Body of pancreas (tissue), 4 donors: Measurements from ENCODE around the gene TTC27. TPM values are rescaled to one million over a fixed set of nuclear protein-coding genes. Genes with fewer than 3 reads are reported as not detected.
"Not testable (repeated sequence)": the region's sequence is repeated elsewhere in the genome, so short reads cannot be mapped to it uniquely, and the experiment has no call there.

Experiments used
- ATAC-seq: fragments of 150-250 bp; one replicate; pipeline ENCODE4 v1.9.1; 2016
- DNase-seq, 4 donors: peaks; one replicate each; pipeline ENCODE4 v3.0.0-alpha.2; 2019
- H3K27ac ChIP-seq, 4 donors: fragments of 200-600 bp; sonication (generic); 1 replicate in 3 of 4; 2 replicates in 1 of 4; pipeline versions ENCODE4 v1.5.1 to v1.6.1; 2016 to 2019; ENCODE audit warnings: mild to moderate bottlenecking in 1 of 4, mixed read lengths in 1 of 4, moderate library complexity in 1 of 4
- H3K27me3 ChIP-seq, 2 donors: fragments of 200-600 bp; sonication (generic); one replicate each; pipeline ENCODE4 v1.6.0; 2016; ENCODE audit warnings: mild to moderate bottlenecking in 1 of 2
- H3K36me3 ChIP-seq, 2 donors: fragments of 200-600 bp; sonication (generic); replicated peaks in 1 of 2; 2 replicates each; pipeline ENCODE4 v1.5.1; 2016; ENCODE audit warnings: low read depth in 2 of 2; ENCODE audit not compliant: insufficient read depth in 1 of 2
- H3K4me1 ChIP-seq: fragments of 200-600 bp; sonication (generic); one replicate; pipeline ENCODE4 v1.6.0; 2016
- H3K4me3 ChIP-seq, 2 donors: fragments of 200-600 bp; sonication (generic); 1 replicate in 1 of 2; 2 replicates in 1 of 2; pipeline ENCODE4 v1.5.1; 2016 to 2019
- H3K9me3 ChIP-seq, 3 donors: fragments of 200-600 bp; sonication (generic); 1 replicate in 2 of 3; 2 replicates in 1 of 3; pipeline ENCODE4 v1.5.1; 2016
- POLR2A ChIP-seq, 3 donors: fragments of 450-650 bp; IDR thresholded peaks; one replicate each; pipeline ENCODE4 v1.6.1; 2016; ENCODE audit warnings: antibody characterized with exemption in 3 of 3, mild to moderate bottlenecking in 2 of 3
- WGBS, 2 donors: methylation state at CpG; one replicate each; pipeline ENCODE4 v1.1.5; 2017; 5-methylcytosine and 5-hydroxymethylcytosine counted together
- intact Hi-C: fragments of 100-400 bp; cut with DNase I; formaldehyde crosslinking; loops from one replicate; pipeline ENCODE4 v1.15.1; 2023
- total RNA-seq, 2 donors: library from RNA; depleted of rRNA; stranded (reverse); fragments of >200 nt; gene quantifications; one replicate each; pipeline ENCODE4 v1.1.0, GENCODE V29; 2016
- TF ChIP-seq, protein P1 (sequence below), 7 experiments: fragments of 450-650 bp in 4 of 7; fragments of 200-600 bp in 3 of 7; sonication (generic) in 3 of 7; IDR thresholded peaks; one replicate each; pipeline ENCODE4 v1.5.1; 2016 to 2019; ENCODE audit warnings: antibody characterized with exemption in 7 of 7

Gene TTC27
- total RNA-seq, 2 donors from 2014 or later, result 5.6 to 9.3 TPM

DNA sequence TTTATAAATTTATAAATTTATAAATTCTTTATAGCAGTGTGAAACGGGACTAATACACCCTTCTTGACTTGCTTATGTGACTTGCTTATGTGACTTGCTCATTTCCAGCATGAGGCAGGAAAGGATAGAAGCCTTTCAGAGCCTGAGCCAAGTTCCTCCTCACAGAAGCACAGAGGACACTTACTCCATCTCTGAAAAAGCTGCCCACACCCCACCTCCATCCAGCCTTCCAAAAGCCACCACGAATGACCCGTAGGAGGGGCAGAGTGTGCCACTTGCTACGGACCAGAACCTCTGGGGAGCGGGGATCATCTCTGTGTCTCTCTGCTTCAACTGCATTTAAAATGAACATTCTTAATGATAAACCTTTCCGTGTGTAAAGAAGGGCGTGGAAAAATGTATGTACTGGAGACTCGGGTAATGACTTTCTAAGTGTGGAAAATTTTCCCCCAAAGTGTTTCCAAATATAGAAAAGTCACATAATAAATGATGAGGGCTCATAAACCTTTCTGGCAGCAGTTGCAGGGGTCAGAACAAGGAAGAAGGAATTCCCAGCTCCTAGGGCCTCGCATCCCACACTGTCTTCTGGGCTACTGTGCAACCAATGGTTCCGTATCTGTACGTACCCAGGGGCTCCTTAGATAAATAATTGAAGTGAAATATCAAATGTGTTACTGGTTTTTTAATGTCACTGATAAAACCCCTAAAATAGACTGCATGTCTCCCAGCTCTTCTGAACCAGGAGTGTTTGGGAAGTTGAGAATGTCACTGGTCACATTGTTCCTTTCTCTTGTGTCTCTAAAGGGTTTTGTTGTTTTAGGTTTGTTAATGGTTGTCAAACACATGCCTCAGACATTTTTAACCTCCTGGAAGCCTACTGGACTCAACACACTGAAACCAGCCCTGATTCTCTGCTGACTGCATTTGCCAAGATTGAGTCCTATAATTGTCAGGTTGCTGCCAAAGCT is 214.4 kb downstream of the TTC27 start:
- no peak overlapping the region for H3K4me3 ChIP-seq
- H3K27ac ChIP-seq, result no peak overlapping the region
- ATAC-seq, result no peak
- no peaks in the 10 kb centered on the region for H3K9me3 ChIP-seq
- intact Hi-C loops, result no loop called here
- H3K36me3 ChIP-seq, result no peaks in the 10 kb centered on the region
- no peak for DNase-seq
- H3K4me1 ChIP-seq, result no peaks in the 10 kb centered on the region
- no peak for TF ChIP-seq POLR2A (IDR thresholded peaks at IDR 0.05)
- TF ChIP-seq, protein P1, sequence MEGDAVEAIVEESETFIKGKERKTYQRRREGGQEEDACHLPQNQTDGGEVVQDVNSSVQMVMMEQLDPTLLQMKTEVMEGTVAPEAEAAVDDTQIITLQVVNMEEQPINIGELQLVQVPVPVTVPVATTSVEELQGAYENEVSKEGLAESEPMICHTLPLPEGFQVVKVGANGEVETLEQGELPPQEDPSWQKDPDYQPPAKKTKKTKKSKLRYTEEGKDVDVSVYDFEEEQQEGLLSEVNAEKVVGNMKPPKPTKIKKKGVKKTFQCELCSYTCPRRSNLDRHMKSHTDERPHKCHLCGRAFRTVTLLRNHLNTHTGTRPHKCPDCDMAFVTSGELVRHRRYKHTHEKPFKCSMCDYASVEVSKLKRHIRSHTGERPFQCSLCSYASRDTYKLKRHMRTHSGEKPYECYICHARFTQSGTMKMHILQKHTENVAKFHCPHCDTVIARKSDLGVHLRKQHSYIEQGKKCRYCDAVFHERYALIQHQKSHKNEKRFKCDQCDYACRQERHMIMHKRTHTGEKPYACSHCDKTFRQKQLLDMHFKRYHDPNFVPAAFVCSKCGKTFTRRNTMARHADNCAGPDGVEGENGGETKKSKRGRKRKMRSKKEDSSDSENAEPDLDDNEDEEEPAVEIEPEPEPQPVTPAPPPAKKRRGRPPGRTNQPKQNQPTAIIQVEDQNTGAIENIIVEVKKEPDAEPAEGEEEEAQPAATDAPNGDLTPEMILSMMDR (IDR thresholded peaks at IDR 0.05), result no peak
- H3K27me3 ChIP-seq, result no peaks in the 10 kb centered on the region
- WGBS, 2 donors, result 70% methylated on average over 11 of the region's 11 CpGs

DNA sequence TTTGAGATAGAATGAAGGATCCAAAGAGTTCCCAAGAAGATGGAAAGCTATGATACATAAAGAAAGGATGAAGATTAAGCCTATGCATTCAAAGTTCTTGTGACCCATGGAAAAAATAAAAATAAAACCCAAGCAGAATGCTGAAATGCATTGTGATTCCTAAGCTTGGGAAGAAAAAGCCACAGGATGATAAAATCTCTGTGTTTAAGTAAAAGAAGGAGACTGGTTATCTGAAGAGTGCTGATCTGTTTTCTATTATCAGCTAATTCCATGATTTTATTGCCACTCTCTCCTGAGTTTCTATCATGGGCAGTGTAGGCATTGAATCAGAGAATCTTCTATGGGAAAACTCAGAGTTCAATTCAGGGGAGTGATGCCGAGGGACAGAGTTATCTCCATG is 215.8 kb downstream of the TTC27 start:
- Histone ChIP-seq H3K27me3 (no peaks in the 10 kb centered on the region), H3K4me3 (no peak overlapping the region), H3K36me3 (no peaks in the 10 kb centered on the region), H3K27ac (no peak overlapping the region), H3K4me1 (no peaks in the 10 kb centered on the region), H3K9me3 (no peaks in the 10 kb centered on the region)
- WGBS, 2 donors, result 81 to 83% methylated on average over 1 of the region's 1 CpG
- ATAC-seq (no peak), DNase-seq (no peak)
- no peak for TF ChIP-seq POLR2A (IDR thresholded peaks at IDR 0.05)
- intact Hi-C loops, result no loop called here

- no peaks in the 10 kb centered on the region for H3K36me3 ChIP-seq
- no peaks in the 10 kb centered on the region for H3K27me3 ChIP-seq
- 75 to 76% methylated on average over 4 of the region's 4 CpGs for WGBS, 2 donors
- H3K4me3 ChIP-seq, result no peak overlapping the region
- intact Hi-C loops, result no loop called here
- no peak for DNase-seq
- no peaks in the 10 kb centered on the region for H3K4me1 ChIP-seq
- no peaks in the 10 kb centered on the region for H3K9me3 ChIP-seq
- ATAC-seq, result no peak
- no peak overlapping the region for H3K27ac ChIP-seq
- TF ChIP-seq, protein P1 (IDR thresholded peaks at IDR 0.05), result no peak
- TF ChIP-seq POLR2A (IDR thresholded peaks at IDR 0.05), result no peak
Measured at GRCh38 chr2:32844253-32844652, 216.4 kb downstream of the TTC27 start.

DNA sequence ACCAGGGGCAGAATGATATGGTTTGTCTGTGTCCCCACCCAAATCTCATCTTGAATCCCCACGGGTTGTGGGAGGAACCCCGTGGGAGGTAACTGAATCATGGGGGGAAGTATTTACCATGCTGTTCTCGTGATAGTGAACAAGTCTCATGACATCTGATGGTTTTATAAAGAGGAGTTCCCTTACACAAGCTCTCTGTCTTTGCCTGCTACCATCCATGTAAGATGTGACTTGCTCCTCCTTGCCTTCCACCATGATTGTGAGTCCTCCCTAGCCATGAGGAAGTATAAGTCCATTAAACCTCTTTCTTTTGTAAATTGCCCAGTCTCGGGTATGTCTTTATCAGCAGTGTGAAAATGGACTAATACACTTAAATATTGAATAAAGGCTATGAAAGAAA is 218.4 kb downstream of the TTC27 start:
- H3K4me1 ChIP-seq, H3K9me3 ChIP-seq, H3K27ac ChIP-seq, H3K27me3 ChIP-seq, H3K4me3 ChIP-seq, intact Hi-C loops, DNase-seq, ATAC-seq, H3K36me3 ChIP-seq: not testable (repeated sequence)
- WGBS, 2 donors, result 73 to 74% methylated on average over 4 of the region's 4 CpGs

DNA sequence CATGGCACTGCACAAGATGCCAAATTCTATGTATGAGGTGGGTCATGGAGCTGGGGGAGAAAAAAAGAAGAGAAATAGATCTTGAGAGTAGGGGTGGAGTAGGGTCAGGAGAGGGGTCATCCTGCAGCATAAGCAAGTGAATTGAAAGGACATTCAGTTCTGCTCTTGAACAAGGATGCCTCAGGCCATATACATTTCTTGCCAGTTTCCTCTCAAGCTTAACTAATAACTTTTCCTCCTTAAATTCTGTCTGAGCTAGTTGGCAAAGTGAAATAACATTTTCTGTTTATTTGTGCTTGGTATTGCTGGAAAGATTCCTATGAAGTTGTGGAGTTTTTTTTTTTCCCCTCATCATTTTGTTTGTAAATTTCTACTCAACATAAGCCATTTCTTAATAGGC is 219.9 kb downstream of the TTC27 start:
- Histone ChIP-seq H3K4me1 (no peaks in the 10 kb centered on the region), H3K27ac (no peak overlapping the region), H3K27me3 (no peaks in the 10 kb centered on the region), H3K4me3 (no peak overlapping the region), H3K9me3 (no peaks in the 10 kb centered on the region), H3K36me3 (no peaks in the 10 kb centered on the region)
- DNase-seq (no peak), ATAC-seq (no peak)
- no peak for TF ChIP-seq POLR2A (IDR thresholded peaks at IDR 0.05)
- TF ChIP-seq, protein P1 (IDR thresholded peaks at IDR 0.05), result no peak
- intact Hi-C loops, result no loop called here
